NCI-H526 (cell line): ENCODE measurements around the gene PLK5.

Source experiments
- DNase-seq, 2 experiments: peaks; one replicate each; lab custom pipeline; 2025; lab: John Stamatoyannopoulos, UW

The PLK5 gene

DNA sequence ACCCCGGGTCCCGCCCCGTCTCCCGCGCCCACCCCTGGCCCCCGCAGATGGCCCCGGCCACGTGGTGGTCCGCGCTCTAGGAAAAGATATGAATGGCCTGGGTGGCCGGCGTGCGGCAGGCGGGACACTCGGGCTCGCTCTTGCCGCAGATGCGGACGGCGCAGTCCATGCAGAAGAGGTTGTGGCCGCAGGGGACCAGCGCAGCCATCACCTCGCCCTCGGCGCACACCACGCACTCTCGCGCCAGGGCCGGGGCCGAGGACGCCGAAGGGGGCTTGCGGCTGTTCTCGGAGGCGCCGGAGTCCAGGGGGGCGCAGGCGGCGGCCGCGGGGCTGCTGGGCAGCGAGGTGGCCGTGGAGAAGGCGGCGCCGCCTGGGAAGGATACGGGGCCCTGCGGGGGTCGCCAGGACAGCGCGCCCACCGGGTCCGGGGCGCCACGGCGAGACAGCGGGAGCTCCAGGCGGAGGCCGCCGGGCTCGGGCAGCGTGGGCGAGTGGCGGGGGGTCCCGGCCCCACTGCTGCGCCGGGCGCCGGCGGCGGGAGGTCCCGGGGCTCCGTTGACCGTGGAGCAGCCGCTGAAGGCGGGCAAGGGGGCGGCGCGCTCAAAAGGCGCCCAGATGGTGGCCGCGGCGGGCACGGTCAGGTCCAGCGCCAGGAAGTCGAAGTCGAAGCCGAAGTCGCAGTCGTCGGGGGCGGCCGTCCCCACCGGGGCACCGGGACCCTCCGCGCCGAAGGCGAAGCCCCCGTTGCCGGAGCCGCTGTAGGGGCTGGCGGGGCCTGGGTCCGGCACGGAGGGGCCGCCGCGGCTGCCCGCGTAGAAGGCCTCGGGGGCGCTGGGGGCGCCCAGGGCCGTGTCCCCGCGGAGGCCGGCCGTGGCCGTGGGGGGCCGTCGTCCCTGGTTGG is 31.9 kb downstream of the PLK5 start:
- DNase-seq: no peak

- no peak for DNase-seq
Measured at GRCh38 chr19:1556390-1557070, 32.7 kb downstream of the PLK5 start.

GRCh38 chr19:1558552-1558951 is 34.7 kb downstream of the PLK5 start:
- DNase-seq: no peak

DNA sequence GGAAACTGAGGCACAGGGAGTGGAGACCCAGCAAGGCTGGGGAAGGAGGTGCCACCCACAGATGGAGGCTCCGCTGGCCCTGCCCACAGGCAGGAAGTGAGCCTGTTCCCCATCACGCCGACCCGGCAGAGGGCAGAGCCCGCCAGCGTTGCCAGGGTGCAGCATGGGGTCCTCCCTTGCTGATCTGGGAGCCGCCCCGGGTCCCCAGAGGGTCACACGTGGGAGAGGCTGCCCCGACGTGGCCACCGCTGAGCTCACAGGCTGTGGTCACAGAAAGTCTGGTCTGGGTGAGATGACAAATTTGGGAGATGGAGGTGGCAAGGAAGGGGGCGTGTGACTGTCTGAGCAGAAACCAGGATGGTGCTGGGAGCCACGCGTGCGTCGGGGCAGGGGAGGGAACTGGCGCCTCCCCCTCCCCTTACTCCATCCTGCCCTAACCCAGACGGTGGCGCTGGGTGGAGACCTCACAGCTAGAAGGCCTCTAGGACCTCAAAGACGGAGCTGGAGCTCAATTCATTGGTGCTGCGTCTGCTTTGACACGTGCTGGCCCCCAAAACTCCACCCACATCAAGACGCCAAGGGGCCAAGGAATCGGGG is 36.5 kb downstream of the PLK5 start:
- no peak for DNase-seq

DNA sequence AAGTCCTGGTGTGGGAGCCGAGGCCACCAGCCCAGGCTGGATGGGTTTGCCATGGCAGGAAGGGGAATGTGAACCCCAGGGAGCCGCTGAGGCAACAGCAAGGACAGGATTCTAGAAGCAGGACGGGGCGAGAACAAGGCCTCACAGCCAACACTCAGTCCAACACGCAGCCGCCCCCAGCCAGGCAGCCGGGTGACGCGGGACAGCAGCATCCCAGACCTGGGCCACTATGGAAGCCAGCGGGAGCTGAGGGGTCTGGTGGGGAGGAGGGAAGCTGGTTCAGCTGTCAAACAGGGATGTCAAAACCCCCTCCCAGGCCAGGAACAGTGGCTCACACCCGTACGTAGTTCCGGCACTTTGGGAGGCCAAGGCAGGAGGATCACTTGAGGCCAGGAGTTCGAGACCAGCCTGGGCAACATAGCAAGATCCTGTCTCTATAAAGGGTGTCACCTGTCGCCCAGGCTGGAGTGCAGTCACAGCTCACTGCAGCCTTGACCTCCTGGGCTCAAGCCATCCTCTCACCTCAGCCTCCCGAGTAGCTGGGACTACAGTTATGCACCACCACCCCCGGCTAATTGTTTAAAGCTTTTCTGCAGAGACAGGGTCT is 37.5 kb downstream of the PLK5 start:
- no peak for DNase-seq

GRCh38 chr19:1563251-1563650 is 39.4 kb downstream of the PLK5 start:
- no peak for DNase-seq

- no peak for DNase-seq
Measured at GRCh38 chr19:1566392-1567115, 42.7 kb downstream of the PLK5 start.

- peak in 1 of 2 experiments; percentile 26 for DNase-seq
Measured at GRCh38 chr19:1567116-1567847, 43.4 kb downstream of the PLK5 start.

DNA sequence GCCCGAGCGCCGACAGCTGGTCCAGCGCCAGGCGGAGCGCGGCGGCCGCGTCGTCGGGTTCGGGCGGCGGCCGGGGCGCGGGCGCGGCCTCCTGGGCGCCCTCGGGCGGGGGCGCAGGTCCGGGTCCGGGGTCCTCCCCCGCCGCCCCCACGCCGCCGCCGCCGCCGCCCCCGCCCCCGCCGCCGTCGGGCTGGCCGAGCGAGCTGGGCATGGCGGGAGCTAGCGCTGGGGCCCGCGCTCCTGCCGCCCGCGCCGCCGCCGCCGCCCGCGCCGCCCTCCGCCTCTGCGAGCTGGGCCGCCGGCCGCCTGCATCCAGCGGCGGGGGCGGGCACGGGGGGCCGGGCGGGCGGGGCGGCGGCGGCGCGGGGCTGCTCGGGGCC is 44.0 kb downstream of the PLK5 start:
- no peak for DNase-seq

DNA sequence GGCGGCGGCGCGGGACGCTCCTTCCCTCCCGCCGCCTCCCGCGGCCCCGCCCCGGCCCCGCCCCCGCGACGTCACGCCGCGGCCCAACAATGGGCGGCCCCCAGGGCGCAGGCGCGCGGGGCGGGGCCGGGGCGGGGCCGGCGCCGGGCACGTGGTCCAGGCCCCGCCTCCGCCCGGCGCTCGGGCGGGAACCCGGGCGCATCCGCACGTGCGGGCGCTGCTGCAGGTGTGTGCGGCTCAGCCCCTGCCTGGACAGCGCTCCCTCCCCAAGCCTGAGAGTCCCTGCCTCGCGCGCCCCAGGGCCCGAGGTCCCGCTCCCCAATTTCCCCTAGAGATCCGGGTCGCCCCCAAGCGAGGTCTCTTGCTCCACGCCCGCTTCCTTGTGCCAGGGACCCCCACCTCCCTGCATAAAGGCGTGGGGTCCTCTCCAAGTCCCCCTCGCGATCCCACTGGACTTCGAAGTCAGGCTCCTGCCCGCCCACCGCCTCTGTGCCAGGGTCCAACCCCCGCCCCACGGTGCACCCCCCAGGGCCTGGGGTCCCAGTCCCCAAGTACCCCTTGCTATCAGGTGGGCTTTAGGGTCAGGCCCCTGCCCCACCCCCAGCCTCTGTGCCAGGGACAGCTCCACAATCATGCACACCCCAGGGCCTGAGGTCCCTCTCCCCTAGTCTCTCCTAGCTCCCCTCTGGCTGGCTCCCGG is 44.6 kb downstream of the PLK5 start, which contains the start of gene MEX3D:
TSS of gene MEX3D (minus strand) at position 6 of the 700 bp plus-strand sequence. CDS start 267 bp downstream, outside the sequence.
- peak in 1 of 2 experiments; percentile 74 for DNase-seq

- DNase-seq: no peak
Measured at GRCh38 chr19:1569997-1570396, 46.1 kb downstream of the PLK5 start.

GRCh38 chr19:1570836-1571235 is 47.0 kb downstream of the PLK5 start:
- no peak for DNase-seq

DNA sequence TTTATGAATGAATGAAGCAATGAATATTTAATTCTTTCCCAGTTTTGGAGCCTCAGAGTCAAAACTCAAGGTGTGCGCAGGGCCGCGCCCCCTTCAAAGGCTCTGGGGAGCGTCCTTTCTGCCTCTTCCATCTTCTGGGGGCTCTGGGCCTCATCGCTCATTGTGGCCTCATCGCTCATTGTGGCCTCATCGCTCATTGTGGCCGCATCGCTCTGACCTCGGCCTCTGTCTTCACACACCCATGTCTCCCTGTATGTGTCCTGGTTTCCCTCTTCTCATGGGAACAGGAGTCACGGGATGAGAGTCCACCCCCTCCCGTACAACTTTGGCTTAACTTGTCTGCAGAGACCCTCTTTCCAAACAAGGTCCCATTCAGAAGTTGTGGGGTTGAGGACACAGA is 47.5 kb downstream of the PLK5 start:
- no peak for DNase-seq

- DNase-seq: no peak
Measured at GRCh38 chr19:1572795-1573194, 48.9 kb downstream of the PLK5 start.

DNA sequence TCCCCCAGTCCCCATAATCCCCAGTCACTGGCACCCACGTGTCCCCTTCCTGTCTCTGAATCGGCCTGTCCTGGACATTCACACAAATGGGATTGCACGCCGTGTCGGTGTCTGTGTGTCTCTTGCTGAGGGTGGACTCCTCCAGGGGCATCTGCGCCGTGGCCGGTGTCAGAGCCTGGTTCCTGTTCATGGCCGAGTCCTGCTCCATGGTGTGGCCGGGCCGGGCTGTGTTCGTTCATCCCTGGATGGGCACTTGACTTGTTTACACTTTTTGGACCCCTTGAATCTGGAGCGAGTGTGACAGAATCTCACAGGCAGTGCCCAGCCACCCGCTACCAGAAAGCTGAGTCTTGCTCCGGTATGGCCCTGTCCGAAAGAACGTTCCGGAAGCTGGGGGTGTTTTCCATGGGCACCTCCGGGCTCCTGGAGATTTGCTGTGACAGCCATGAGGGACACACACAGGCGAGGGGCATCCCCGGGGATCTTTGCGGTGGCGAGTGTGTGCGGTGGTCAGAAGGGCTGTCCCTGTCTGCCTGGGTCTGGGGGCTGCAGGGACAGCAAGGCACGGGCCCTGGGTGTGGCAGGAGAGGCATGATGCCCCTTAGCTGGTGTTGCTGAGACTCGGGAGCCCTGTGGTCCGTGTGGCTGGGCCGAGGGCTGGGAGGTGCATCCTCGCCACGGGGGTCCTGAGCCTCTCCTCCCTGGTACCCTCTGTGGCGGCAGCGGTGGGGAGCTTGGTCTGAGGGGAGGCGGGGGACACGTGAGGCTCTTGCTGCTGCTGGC is 50.7 kb downstream of the PLK5 start:
- DNase-seq: no peak

- DNase-seq: no peak
Measured at GRCh38 chr19:1575323-1576241, 51.7 kb downstream of the PLK5 start.

DNA sequence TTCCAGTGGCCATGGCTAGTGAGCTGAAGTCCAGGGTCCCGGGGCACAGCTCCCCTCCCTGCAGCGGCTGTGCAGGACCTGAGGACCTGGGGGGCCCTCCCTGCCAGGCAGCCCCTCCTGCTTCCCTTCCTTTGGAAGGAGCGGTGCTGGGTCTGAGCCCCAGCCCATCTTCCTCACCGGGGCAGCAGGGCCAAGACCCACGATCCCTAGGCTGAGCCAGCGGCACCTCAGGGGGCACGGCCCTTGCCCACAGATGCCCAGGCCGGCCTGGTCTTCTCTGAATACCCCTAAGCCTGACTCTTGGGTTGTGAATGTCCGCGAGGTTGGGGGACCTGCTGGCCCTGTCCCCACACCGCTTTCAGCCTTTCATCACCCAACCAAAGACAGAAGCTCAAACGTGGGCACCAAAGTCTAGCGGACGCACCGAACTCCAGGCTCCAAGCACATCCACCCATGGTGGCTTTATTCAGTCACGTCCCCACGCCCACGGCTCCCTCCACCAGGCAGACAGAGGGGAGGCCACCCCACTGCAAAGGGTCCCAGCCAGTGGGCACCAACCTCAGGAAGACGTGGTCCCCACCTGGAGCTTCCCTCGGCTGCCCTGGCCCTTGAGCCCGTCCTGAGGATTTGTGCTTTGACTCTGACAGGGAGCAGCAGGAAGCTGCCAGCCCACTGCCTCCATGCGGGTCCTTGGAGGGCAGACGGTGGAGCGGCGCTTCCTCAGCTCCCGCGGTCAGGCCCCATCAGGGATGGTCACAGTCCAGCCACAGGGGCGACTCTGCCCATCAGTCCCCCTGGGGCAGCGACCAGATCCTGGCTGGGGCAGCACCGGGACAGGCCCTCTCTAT is 52.6 kb downstream of the PLK5 start:
- no peak for DNase-seq
